ENCODE data around the gene PSMB8.

- TF ChIP-seq CTCF (IDR thresholded peaks at IDR 0.05; ENCODE audit: low read depth, low read length, poor library complexity, severe bottlenecking) (peak; percentile 9), EZH2phosphoT487 (IDR thresholded peaks at IDR 0.05; ENCODE audit: borderline replicate concordance, low read length) (no peak)
These were observed 1.6 kb upstream of the PSMB8 start for GRCh38 chr6:32845384-32845884.

All from DOHH2 (cell line).